Sigmoid colon (tissue), 7 donors: ENCODE results near the gene ZBTB39. TPM values are rescaled to one million over a fixed set of nuclear protein-coding genes. Genes with fewer than 3 reads are reported as not detected.

ENCODE experiments used
- DNase-seq: peaks from one replicate; pipeline ENCODE4 v3.0.0-alpha.2; 2019
- H3K27ac ChIP-seq, 4 donors: fragments of 200-600 bp; sonication (generic); one replicate each; pipeline ENCODE4 v1.5.1; 2016 to 2019; ENCODE audit warnings: mild to moderate bottlenecking in 1 of 4
- H3K27me3 ChIP-seq, 3 donors: fragments of 200-600 bp; sonication (generic); one replicate each; pipeline ENCODE4 v1.5.1; 2019; ENCODE audit warnings: mild to moderate bottlenecking in 1 of 3
- H3K36me3 ChIP-seq, 4 donors: fragments of 200-600 bp; sonication (generic); one replicate each; pipeline ENCODE4 v1.5.1; 2016 to 2019
- H3K4me1 ChIP-seq, 4 donors: fragments of 200-600 bp; sonication (generic); one replicate each; pipeline ENCODE4 v1.5.1; 2017 to 2019
- H3K4me3 ChIP-seq, 4 donors: fragments of 200-600 bp; sonication (generic); one replicate each; pipeline ENCODE4 v1.5.1; 2017 to 2019; ENCODE audit warnings: mild to moderate bottlenecking in 2 of 4, moderate library complexity in 1 of 4
- H3K9me3 ChIP-seq, 4 donors: fragments of 200-600 bp in 3 of 4; sonication (generic) in 3 of 4; one replicate each; pipeline versions ENCODE4 v1.5.1 to v1.6.1; 2013 to 2019
- EP300 ChIP-seq, 4 donors: sonication (generic); formaldehyde crosslinking; IDR thresholded peaks; one replicate each; pipeline ENCODE4 v1.6.1; 2017; ENCODE audit warnings: antibody characterized with exemption in 4 of 4
- POLR2A ChIP-seq, 2 donors: fragments of 450-650 bp; IDR thresholded peaks; one replicate each; pipeline ENCODE4 v1.6.1; 2016; ENCODE audit warnings: antibody characterized with exemption in 2 of 2, mild to moderate bottlenecking in 2 of 2, moderate library complexity in 2 of 2
- POLR2AphosphoS5 ChIP-seq, 4 donors: sonication (generic); formaldehyde crosslinking; IDR thresholded peaks; one replicate each; pipeline ENCODE4 v1.6.1; 2017; ENCODE audit warnings: antibody characterized with exemption in 4 of 4
- WGBS, 2 donors: extraction: QIAGEN DNeasy Blood & Tissue Kit; methylation state at CpG; one replicate each; pipeline ENCODE4 v1.1.7; 2013; 5-methylcytosine and 5-hydroxymethylcytosine counted together
- intact Hi-C: fragments of 100-400 bp; cut with DNase I; formaldehyde crosslinking; loops from one replicate; pipeline ENCODE4 v1.15.1; 2023
- polyA plus RNA-seq, 3 donors: library from polyadenylated mRNA; stranded (reverse); fragments of 200-250 nt; gene quantifications; one replicate each; pipeline ENCODE4 v1.2.3, GENCODE V29; 2013
- total RNA-seq, 4 donors: library from RNA; depleted of rRNA; stranded (reverse); fragments of >200 nt; gene quantifications; one replicate each; pipeline ENCODE4 v1.1.0, GENCODE V29; 2016
- TF ChIP-seq, protein P1 (sequence below), 4 experiments: fragments of 450-650 bp in 3 of 4; fragments of 200-600 bp in 1 of 4; IDR thresholded peaks; one replicate each; pipeline ENCODE4 v1.5.1; 2016 to 2019; ENCODE audit warnings: antibody characterized with exemption in 4 of 4, mild to moderate bottlenecking in 3 of 4, moderate library complexity in 2 of 4
- donor health status: healthy with polysubstance abuse.
- donor health status: Bipolar disorder and iron deficiency.
- donor health status: healthy.

The ZBTB39 gene
- total and polyA plus RNA-seq, 7 donors, result 0.69 to 6.4 (median 5.0) TPM

DNA sequence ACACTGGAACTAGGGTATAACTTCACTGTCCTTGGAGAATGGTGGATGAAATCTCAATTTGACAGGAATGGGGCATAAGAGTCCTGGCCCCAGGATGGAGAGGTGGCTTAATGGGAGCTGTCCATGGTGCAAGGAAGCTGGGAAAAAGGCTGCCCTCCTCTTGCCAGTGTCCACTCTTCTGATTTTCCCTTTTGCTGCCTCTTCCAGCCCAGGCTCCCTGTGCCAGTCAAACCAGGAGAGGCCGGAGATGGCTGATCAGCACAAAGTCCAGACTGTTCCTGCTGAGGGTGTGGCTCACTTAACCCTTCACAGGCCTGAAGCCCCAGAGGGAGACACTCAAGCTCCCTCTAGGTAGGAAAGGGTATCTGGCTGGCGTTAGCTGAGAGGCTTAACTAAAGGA lies 43.5 kb upstream of the ZBTB39 start, which contains the start of gene MYO1A:
TSS of gene MYO1A (minus strand) at position 240 of the 400 bp plus-strand sequence. CDS start 1,806 bp downstream, outside the sequence.
- Histone ChIP-seq H3K4me1 (peaks cover 0 to 22% (median 8%) of the 10 kb centered on the region in 4 donors), H3K36me3 (no peaks in the 10 kb centered on the region), H3K27ac (no peak within 1 kb of the TSS), H3K4me3 (no peak within 1 kb of the TSS), H3K27me3 (no peaks in the 10 kb centered on the region), H3K9me3 (no peaks in the 10 kb centered on the region)
- intact Hi-C loops, result no loop called here
- WGBS, 2 donors, result 11 to 61% methylated on average over 2 of the region's 2 CpGs
- no peak for DNase-seq
- TF ChIP-seq EP300 (IDR thresholded peaks at IDR 0.05), result no peak
- no peak for TF ChIP-seq POLR2AphosphoS5 (IDR thresholded peaks at IDR 0.05)
- no peak for TF ChIP-seq POLR2A (IDR thresholded peaks at IDR 0.05)
- TF ChIP-seq, protein P1, sequence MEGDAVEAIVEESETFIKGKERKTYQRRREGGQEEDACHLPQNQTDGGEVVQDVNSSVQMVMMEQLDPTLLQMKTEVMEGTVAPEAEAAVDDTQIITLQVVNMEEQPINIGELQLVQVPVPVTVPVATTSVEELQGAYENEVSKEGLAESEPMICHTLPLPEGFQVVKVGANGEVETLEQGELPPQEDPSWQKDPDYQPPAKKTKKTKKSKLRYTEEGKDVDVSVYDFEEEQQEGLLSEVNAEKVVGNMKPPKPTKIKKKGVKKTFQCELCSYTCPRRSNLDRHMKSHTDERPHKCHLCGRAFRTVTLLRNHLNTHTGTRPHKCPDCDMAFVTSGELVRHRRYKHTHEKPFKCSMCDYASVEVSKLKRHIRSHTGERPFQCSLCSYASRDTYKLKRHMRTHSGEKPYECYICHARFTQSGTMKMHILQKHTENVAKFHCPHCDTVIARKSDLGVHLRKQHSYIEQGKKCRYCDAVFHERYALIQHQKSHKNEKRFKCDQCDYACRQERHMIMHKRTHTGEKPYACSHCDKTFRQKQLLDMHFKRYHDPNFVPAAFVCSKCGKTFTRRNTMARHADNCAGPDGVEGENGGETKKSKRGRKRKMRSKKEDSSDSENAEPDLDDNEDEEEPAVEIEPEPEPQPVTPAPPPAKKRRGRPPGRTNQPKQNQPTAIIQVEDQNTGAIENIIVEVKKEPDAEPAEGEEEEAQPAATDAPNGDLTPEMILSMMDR (IDR thresholded peaks at IDR 0.05), result no peak

DNA sequence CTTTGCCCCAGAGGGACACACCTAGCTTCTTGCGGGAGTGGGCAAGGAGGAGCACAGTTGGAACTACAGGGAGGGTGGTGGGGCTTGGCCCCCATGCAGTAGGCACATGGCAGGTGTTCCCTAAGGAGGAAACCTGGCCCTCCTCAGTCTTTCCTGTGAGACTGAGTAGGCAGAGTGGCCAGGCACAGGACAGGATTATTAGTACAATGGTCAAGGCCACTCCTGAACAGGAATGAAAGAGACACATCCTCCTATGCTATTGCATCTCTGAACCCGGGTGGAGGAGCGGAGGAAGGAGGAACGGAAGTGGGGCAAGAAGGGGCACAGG lies 42.7 kb upstream of the ZBTB39 start:
- Histone ChIP-seq H3K36me3 (no peaks in the 10 kb centered on the region), H3K27ac (no peak overlapping the region), H3K4me1 (peaks cover 0 to 22% (median 8%) of the 10 kb centered on the region in 4 donors), H3K4me3 (no peak overlapping the region), H3K27me3 (no peaks in the 10 kb centered on the region), H3K9me3 (no peaks in the 10 kb centered on the region)
- intact Hi-C loops, result no loop called here
- TF ChIP-seq POLR2AphosphoS5 (IDR thresholded peaks at IDR 0.05), result no peak
- TF ChIP-seq, protein P1 (IDR thresholded peaks at IDR 0.05), result no peak
- WGBS, 2 donors, result 27 to 69% methylated on average over 4 of the region's 4 CpGs
- no peak for DNase-seq

DNA sequence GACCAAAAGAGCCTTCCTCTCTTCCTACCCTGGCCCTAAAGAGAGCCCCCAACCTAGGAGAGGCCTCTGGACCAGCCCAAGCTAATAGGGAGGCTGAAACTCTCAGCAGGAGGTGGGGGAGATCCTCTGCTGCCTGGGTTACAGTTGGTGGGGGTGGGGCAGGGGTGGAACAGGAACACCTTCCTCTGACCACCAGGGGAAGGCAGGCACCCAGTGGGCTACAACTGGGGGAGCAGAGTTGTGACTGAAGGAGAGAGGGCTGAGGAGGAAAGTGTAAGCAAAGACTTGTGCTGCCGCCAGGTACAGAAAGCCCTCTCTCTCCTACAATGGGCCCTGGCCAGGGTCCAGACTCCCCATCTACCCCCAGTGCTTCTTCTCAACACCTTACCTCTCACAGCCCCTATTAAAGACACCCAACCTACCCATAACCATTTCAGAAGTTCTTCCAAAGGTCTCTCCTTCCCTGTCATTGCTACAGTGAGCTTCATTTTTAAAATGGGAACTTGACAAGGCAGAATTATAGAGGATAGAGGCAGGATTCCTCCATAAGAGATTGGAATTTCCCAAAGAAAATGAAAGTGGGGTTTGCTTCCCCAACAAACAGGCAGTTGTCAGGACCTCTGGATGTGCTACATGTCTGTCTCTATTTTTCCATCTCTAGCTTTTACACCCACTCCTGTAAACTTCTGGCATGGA lies 42.2 kb upstream of the ZBTB39 start:
- H3K9me3 ChIP-seq, result no peaks in the 10 kb centered on the region
- H3K36me3 ChIP-seq, result no peaks in the 10 kb centered on the region
- H3K27ac ChIP-seq, result no peak overlapping the region
- intact Hi-C loops, result no loop called here
- no peaks in the 10 kb centered on the region for H3K27me3 ChIP-seq
- whole genome bisulfite sequencing, 2 donors, result 38 to 68% methylated on average over 1 of the region's 1 CpG
- no peak overlapping the region for H3K4me3 ChIP-seq
- no peak for DNase-seq
- peaks cover 0 to 22% (median 8%) of the 10 kb centered on the region in 4 donors for H3K4me1 ChIP-seq
- no peak for TF ChIP-seq POLR2A (IDR thresholded peaks at IDR 0.05)
- TF ChIP-seq, protein P1 (IDR thresholded peaks at IDR 0.05), result no peak
- no peak for TF ChIP-seq POLR2AphosphoS5 (IDR thresholded peaks at IDR 0.05)
- no peak for TF ChIP-seq EP300 (IDR thresholded peaks at IDR 0.05)

DNA sequence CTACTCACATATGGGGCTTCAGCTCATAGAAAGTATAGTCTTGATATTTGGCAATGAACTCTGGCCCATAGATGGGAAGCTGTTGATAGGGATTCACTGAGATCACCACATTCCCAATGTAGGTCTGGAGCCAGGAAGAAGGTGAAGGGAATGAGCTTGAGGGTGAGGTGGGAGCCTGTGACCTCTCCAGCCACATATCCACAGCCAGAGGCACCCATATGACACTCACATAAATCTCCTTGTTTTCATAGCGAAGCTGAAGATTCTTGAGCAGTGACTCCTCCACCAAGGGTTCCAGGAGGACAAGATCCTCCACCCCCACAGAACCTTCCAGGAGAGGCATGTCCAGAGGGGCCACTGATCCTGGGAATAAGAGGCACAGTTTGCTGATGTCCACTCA lies 41.6 kb upstream of the ZBTB39 start:
- H3K36me3 ChIP-seq, result no peaks in the 10 kb centered on the region
- H3K9me3 ChIP-seq, result no peaks in the 10 kb centered on the region
- intact Hi-C loops, result no loop called here
- no peak overlapping the region for H3K4me3 ChIP-seq
- no peak overlapping the region for H3K27ac ChIP-seq
- no peaks in the 10 kb centered on the region for H3K27me3 ChIP-seq
- 73 to 75% methylated on average over 1 of the region's 1 CpG for WGBS, 2 donors
- H3K4me1 ChIP-seq, result peaks cover 0 to 22% (median 8%) of the 10 kb centered on the region in 4 donors
- TF ChIP-seq POLR2A (IDR thresholded peaks at IDR 0.05), result no peak
- no peak for TF ChIP-seq EP300 (IDR thresholded peaks at IDR 0.05)
- TF ChIP-seq, protein P1 (IDR thresholded peaks at IDR 0.05), result no peak
- TF ChIP-seq POLR2AphosphoS5 (IDR thresholded peaks at IDR 0.05), result no peak
- no peak for DNase-seq
